Inflammatory macrophage (primary cell): ENCODE results near the gene FBLN2.

Experiments used
- DNase-seq, 2 donors: peaks; one replicate each; pipeline ENCODE4 v3.0.0-alpha.2; 2020 to 2022

FBLN2 gene

GRCh38 chr3:13668136-13668535 is 119.2 kb downstream of the FBLN2 start:
- DNase-seq, result no peak

- no peak for DNase-seq
These were observed 120.5 kb downstream of the FBLN2 start for GRCh38 chr3:13669457-13669856.

GRCh38 chr3:13670292-13670691 is 121.4 kb downstream of the FBLN2 start:
- DNase-seq, result no peak

GRCh38 chr3:13671482-13672233 is 122.7 kb downstream of the FBLN2 start:
- no peak for DNase-seq

DNA sequence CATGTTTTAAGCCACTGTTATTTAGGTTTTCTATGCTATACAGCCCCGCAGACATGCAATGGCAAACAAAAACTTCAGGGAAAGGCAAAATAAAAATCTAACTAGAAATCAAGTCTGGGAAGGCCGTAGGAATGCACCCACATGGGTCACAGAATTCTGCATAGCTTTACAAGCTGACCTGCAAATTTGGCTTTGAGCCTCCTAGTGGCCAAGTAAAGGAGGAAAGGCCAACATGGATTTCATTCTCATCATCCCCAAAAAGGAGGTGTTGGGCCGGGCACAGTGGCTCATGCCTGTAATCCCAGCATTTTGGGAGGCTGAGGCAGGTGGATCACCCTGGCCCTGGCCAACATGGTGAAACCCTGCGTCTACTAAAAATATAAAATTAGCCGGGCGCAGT is 124.3 kb downstream of the FBLN2 start:
- DNase-seq, result no peak

- no peak for DNase-seq
These were observed 125.7 kb downstream of the FBLN2 start for GRCh38 chr3:13674538-13675185.

DNA sequence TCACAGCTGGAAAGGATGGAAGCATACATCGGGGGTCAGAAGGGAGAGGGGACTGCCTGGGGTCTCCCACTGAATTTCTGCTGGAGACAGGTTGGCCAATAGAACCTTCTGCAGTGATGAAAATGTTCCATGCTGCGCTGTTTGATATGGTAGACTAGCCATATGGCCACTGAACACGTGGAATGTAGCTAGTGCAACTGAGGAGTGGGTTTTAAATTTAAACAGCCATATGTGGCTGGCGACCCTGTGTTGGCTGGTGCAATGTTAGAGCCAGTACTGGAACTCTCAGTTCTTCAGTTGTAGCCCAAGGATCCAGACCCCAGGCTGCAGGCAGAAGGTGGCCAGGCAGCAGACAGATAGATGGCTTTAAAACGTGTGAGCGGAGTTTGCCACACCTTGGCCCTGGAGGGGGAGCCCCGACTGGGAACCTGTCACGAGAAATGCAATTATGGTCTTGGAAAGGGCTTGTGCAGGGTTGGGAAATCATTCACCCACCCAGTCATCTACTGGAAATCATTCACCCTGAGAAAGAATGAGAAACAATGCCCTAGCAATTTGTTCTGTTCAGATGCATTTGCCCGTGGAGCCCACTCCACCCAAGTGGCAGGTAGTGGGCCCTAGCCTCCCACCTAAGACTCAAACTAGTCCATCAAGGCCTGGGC is 127.6 kb downstream of the FBLN2 start:
- DNase-seq, result no peak

- no peak for DNase-seq
These were observed 128.3 kb downstream of the FBLN2 start for GRCh38 chr3:13677272-13677671.

- DNase-seq, result no peak
These were observed 133.0 kb downstream of the FBLN2 start for GRCh38 chr3:13681931-13682330.

DNA sequence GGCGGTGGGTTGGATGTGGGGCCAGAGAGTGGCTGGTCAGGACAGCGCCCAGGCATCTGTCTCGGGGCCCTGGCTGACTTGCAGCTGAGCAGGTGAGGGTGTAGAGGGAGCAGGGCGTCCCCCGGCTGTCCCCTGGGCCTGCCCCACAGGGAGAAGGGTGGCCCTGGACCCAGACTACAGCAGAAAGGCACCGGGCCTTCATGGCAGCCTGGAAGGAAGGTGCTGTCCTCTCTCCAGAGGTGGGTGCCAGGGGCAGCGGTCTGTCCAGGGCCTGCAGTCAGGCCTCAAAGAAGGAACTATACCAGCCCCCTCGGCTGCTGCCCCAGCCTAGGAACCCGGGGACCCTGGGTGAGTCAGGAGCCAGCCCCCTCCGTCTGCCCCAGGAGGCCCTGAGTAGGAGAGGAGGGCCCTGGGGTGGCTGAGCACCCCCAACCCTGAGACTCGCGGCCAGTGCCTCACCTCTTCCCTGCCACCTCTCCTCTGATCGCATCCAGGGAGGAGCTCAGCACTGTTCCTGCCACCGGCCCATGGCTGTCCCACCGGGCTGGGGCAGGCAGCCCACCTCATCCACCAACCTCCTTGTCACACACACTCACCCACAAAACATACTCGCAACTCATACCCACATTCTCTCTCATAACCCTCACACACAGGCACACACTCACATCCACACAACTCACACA is 133.5 kb downstream of the FBLN2 start:
- DNase-seq, result no peak

DNA sequence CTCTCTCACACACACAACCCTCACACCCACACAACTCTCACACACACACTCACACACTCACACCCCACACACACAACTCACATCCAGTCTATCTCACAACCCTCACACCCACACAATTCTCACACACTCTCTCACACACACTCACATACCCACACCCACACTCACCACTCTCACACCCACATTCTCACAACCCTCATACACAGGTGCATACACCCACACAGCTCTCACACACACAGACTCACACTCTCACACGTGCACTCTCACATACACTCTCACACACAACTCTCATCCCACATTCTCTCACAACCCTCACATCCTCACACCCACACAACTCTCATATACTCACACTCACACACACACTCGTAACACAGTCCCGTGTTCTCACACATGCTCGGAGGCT is 134.4 kb downstream of the FBLN2 start:
- DNase-seq, result no peak

- DNase-seq, result no peak
These were observed 134.8 kb downstream of the FBLN2 start for GRCh38 chr3:13683772-13684171.

DNA sequence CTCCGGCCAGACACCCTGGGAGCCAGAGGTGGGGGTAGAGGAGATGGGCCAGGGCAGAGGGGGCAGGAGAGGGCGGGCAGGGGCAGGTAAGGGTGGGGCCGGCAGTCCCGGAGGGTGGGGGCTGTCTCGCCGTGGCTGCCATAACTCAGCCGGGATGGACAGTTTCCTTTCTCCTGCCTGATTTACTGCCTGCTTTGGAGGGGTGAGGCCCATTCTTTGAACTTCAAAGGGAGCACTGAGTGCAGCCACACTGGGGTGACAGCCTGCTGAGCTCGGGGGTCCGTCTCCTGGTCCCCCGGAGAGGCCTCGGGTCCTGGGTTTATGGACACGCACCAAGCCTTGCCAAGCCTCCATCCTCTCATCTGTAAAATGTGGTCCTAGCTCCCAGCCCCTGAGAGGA is 135.4 kb downstream of the FBLN2 start:
- DNase-seq, result no peak

DNA sequence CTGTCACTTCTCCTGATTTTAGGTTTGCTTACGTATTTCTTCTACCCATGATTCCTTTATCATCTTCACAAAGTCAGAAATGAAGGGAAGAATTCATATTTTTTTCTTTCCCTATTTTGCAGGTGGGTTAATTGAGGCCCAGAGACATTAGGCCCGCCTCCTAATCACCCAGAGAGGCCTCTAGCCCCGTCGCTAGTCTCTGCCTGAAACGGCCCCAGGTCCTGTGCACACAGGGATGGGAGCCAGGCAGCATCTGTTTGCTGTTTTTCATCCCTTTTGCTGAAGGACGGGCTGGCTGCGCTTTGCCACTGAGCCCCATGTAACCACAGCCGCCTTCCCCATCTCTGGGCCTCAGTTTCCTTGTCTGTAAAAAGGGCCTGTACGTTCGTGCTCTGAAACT is 135.9 kb downstream of the FBLN2 start:
- no peak for DNase-seq

- no peak for DNase-seq
These were observed 136.8 kb downstream of the FBLN2 start for GRCh38 chr3:13685721-13686120.

DNA sequence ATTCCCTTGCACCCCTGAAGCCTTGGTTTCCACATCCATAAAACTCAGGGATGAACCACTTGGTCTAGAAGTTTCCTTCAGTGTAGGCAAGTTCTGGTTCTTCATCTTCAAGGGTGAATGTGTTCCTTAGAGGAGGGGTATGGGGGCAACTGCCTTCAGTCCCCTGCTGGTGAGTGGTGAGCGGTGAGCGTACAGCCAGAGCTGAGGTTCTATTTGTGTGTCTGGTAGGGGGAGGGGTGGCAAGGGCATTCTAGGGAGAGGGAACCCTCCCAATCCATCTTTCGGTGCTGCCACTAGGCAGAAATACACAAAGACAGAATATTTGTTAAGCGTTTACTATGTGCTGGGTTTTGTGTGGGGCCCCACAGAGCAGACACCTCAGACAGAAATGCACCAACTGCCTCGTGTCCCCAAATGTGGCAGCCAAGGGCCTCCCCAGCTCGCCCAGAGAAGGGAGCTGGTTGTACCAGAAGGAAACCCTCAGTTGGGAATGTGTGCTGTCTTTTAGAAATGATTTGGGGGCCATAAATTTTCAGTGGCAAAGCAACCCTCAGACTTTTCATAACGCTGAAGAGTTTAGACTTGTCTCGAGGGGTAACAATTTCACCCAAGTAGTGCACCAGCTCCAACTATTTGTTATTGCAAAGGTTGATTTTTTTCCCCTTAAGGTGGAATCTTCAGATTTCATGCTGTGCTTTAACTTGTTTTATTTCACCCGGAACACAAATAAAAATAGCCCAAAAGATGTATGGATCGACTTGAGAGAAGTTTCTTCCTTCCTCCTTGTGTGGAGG is 137.6 kb downstream of the FBLN2 start:
- no peak for DNase-seq

DNA sequence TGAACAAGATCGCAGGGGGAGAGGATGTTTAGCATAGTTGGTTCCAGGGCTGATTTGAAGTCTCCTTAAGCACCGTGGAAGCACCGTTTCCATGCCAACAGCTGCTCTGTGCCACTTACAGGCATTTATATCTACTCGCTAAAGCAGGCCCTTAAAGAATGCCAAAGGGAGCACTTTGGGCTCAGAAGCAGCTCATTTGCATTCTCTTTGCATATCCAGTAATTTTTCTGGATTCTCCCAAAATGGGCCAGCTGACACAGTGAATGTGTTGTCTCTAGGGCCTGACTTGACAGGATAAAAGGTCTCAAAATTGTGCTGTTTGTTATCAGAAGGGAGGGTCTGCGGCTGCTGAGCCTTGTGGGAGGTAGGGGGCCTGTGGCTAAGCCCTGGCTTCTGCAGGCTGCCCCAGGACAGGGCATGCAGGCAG is 138.6 kb downstream of the FBLN2 start:
- no peak for DNase-seq
